CD8-positive, alpha-beta memory T cell (primary cell): ENCODE results near the gene RAB11B. TPM values are rescaled to one million over a fixed set of nuclear protein-coding genes. Genes with fewer than 3 reads are reported as not detected.

Source experiments
- CTCF ChIA-PET: fragments of 350-600 bp; sonication (Branson Sonifier 250); formaldehyde crosslinking; loops from one replicate; lab custom pipeline; 2021; ENCODE audit warnings: antibody characterized with exemption; lab: Charles Lee
- POLR2A ChIA-PET: fragments of 350-600 bp; sonication (Branson Sonifier 250); formaldehyde crosslinking; loops from one replicate; lab custom pipeline; 2021; ENCODE audit warnings: antibody characterized with exemption; lab: Charles Lee
- DNase-seq, 5 donors: peaks; one replicate each; pipeline versions ENCODE4 v3.0.0 to v3.0.0-alpha.2; 2020 to 2022; ENCODE audit warnings: mixed read lengths in 1 of 5
- H3K27ac ChIP-seq: one replicate; pipeline ENCODE4 v1.7.0; 2013; ENCODE audit warnings: low read depth, mild to moderate bottlenecking, low read length, moderate library complexity
- H3K27me3 ChIP-seq: 2 replicates; pipeline ENCODE4 v1.7.0; 2013; ENCODE audit warnings: low read length, mild to moderate bottlenecking; ENCODE audit not compliant: insufficient read depth, poor library complexity, severe bottlenecking
- H3K36me3 ChIP-seq: 2 replicates; pipeline ENCODE4 v1.7.0; 2013; ENCODE audit warnings: mild to moderate bottlenecking, low read length, moderate library complexity; ENCODE audit not compliant: insufficient read depth
- H3K4me1 ChIP-seq: 2 replicates; pipeline ENCODE4 v1.7.0; 2013; ENCODE audit warnings: mild to moderate bottlenecking, low read length, moderate library complexity; ENCODE audit not compliant: insufficient read depth
- H3K4me3 ChIP-seq: 2 replicates; pipeline ENCODE4 v1.7.0; 2013; ENCODE audit warnings: mild to moderate bottlenecking, low read length
- H3K9me3 ChIP-seq: 2 replicates; pipeline ENCODE4 v1.7.0; 2013; ENCODE audit warnings: mild to moderate bottlenecking, low read length
- H3K27ac Mint-ChIP-seq, 8 donors: one replicate each; pipeline ENCODE4 v1.8.0; 2020 to 2021; ENCODE audit warnings: mixed read lengths in 8 of 8, mild to moderate bottlenecking in 6 of 8, inconsistent platforms in 3 of 8, moderate library complexity in 3 of 8
- H3K27me3 Mint-ChIP-seq, 2 donors: one replicate each; pipeline ENCODE4 v1.8.0; 2020 to 2021; ENCODE audit warnings: mixed read lengths in 2 of 2, mild to moderate bottlenecking in 1 of 2, moderate library complexity in 1 of 2
- H3K36me3 Mint-ChIP-seq, 3 donors: one replicate each; pipeline ENCODE4 v1.8.0; 2020 to 2021; ENCODE audit warnings: mixed read lengths in 3 of 3, inconsistent platforms in 1 of 3, mild to moderate bottlenecking in 1 of 3
- H3K4me1 Mint-ChIP-seq, 3 donors: one replicate each; pipeline ENCODE4 v1.8.0; 2020 to 2021; ENCODE audit warnings: mixed read lengths in 3 of 3, inconsistent platforms in 1 of 3, mild to moderate bottlenecking in 1 of 3
- H3K4me3 Mint-ChIP-seq, 7 donors: one replicate each; pipeline ENCODE4 v1.8.0; 2020 to 2021; ENCODE audit warnings: mixed read lengths in 7 of 7, mild to moderate bottlenecking in 6 of 7, moderate library complexity in 4 of 7, inconsistent platforms in 2 of 7
- H3K9me3 Mint-ChIP-seq, 5 donors: one replicate each; pipeline ENCODE4 v1.8.0; 2020 to 2022; ENCODE audit warnings: mixed read lengths in 5 of 5, mild to moderate bottlenecking in 3 of 5, moderate library complexity in 2 of 5, inconsistent platforms in 1 of 5
- polyA plus RNA-seq: library from polyadenylated mRNA; unstranded; fragments of 300-500 nt; fragmentation: Illumina TruSeq; gene quantifications from one replicate; pipeline ENCODE4 v1.2.3, GENCODE V29; 2021
- total RNA-seq, 2 experiments: library from RNA; stranded (reverse); gene quantifications; one replicate each; pipeline ENCODE4 v1.2.3, GENCODE V29; 2021

The RAB11B gene
- total and polyA plus RNA-seq, 3 experiments from 2014 or later: 61.7 to 87.4 (median 69.7) TPM

DNA sequence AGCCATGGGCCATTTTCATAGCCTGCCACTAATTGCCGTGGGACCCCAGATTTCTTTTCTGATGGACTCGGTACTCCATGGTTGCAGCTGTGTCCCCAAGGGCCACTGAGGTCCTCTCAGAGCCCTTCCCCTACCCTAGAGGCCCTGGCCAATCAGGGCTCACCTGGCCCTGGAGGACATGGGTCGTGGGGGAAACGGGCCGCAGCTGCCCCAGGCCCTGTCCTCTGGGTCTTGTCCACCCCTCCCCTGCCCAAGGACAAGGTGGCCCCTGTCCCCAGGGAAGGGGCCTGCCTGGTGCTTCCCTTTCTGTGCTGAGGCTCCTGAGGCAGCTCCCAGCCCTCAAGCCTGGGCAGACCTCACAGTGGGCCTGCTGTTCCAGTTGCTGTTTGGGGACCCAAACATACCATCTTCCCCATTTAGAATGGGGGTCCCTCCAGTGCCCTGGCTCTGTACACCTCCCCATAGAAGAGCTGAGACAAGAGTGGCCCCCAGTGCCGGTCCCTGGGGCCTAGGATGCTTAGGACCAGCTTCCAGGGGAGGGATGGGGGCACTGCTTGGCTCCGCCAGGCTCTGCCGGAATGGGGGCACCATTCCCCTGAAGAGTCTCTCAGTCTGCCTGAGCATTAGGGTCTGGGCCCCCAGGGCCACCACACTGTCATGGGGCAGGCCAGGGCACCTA, 3.2 kb downstream of the RAB11B start:
- CTCF ChIA-PET: interaction anchor here (1.0 to 1.2 kb wide), 4 partner anchors 20 to 178 kb away, joined by 3 read pairs; partner anchors contain the start of gene MARCHF2
- H3K27ac Mint-ChIP-seq: peak overlapping the region in 3 of 8 donors; percentile 16 to 68 (median 38)
- H3K27me3 ChIP-seq: no peaks in the 10 kb centered on the region
- peaks cover 23% of the 10 kb centered on the region for H3K4me1 ChIP-seq
- DNase-seq: no peak
- H3K36me3 ChIP-seq: no peaks in the 10 kb centered on the region
- no peaks in the 10 kb centered on the region for H3K27me3 Mint-ChIP-seq
- peak overlapping the region in 2 of 7 donors; percentile 29 to 79 for H3K4me3 Mint-ChIP-seq
- no peaks in the 10 kb centered on the region for H3K9me3 ChIP-seq
- H3K36me3 Mint-ChIP-seq: peaks cover 0 to 25% (median 0%) of the 10 kb centered on the region in 3 donors
- no peak overlapping the region for H3K27ac ChIP-seq
- POLR2A ChIA-PET: no interaction called here
- peaks cover 39 to 76% (median 44%) of the 10 kb centered on the region in 3 donors for H3K4me1 Mint-ChIP-seq
- H3K9me3 Mint-ChIP-seq: no peaks in the 10 kb centered on the region
- no peak overlapping the region for H3K4me3 ChIP-seq

DNA sequence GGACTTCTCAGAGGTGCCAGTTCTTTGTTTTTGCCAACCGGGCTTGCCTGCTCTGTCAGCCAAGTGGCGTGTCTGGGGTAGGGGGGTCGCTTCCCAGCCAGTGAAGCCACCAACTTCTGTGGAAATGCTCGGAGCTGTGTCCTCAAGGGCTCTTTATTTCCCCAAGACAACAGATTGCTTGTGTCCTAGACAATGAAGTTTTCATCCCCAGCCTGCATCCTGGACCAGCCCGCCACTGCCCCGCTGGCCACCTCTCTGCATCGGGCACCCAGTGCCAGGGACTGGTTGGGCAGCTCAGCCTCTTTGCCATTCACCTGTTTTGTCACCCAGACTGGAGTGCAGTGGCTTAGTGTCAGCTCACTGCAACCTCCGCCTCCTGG, 3.7 kb downstream of the RAB11B start:
- H3K27ac ChIP-seq: no peak overlapping the region
- Mint-ChIP-seq H3K27me3 (no peaks in the 10 kb centered on the region), H3K4me3 (peak overlapping the region in 1 of 7 donors; percentile 57), H3K9me3 (no peaks in the 10 kb centered on the region), H3K36me3 (peaks cover 0 to 25% (median 0%) of the 10 kb centered on the region in 3 donors), H3K4me1 (peaks cover 39 to 79% (median 44%) of the 10 kb centered on the region in 3 donors), H3K27ac (peak overlapping the region in 4 of 8 donors; percentile 15 to 80 (median 60))
- no peaks in the 10 kb centered on the region for H3K9me3 ChIP-seq
- H3K4me3 ChIP-seq: no peak overlapping the region
- POLR2A ChIA-PET: no interaction called here
- H3K27me3 ChIP-seq: no peaks in the 10 kb centered on the region
- no peak for DNase-seq
- H3K4me1 ChIP-seq: peaks cover 23% of the 10 kb centered on the region
- CTCF ChIA-PET: interaction anchor here (1.0 kb wide), 1 partner anchor 40 kb away, joined by 3 read pairs; no protein-coding TSS in a partner anchor
- H3K36me3 ChIP-seq: no peaks in the 10 kb centered on the region

DNA sequence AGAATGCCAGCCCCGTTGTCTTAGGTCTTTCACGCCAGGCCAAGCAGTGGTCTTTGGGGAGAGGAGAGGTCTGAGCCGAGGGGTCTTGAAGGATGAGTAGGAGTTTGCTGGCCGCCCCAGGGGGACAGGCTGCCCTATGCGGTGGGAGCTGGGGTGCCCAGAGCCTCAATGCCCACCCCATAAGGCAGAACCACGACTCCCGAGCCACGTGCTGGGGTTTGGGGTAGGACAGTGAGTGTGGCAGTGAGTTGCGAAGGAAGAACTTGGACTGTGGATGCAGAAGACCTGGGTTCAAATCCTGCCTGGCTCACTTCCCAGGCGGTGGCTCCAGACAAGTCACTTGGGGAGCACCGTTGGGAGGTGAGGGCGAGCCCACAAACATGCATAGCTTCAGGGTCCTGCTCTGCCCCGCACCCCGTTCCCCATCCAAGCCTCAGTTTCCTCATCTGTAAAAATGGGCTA, 5.5 kb downstream of the RAB11B start:
- Mint-ChIP-seq H3K9me3 (no peaks in the 10 kb centered on the region), H3K27ac (peak overlapping the region in 1 of 8 donors; percentile 27), H3K4me1 (peaks cover 34 to 70% (median 44%) of the 10 kb centered on the region in 3 donors), H3K4me3 (no peak overlapping the region), H3K27me3 (no peaks in the 10 kb centered on the region), H3K36me3 (peaks cover 0 to 34% (median 0%) of the 10 kb centered on the region in 3 donors)
- CTCF ChIA-PET: no interaction called here
- H3K27ac ChIP-seq: no peak overlapping the region
- H3K27me3 ChIP-seq: no peaks in the 10 kb centered on the region
- no peak for DNase-seq
- H3K4me3 ChIP-seq: no peak overlapping the region
- H3K36me3 ChIP-seq: no peaks in the 10 kb centered on the region
- peaks cover 23% of the 10 kb centered on the region for H3K4me1 ChIP-seq
- no peaks in the 10 kb centered on the region for H3K9me3 ChIP-seq
- POLR2A ChIA-PET: interaction anchor here (0.5 kb wide), 1 partner anchor 46 kb away, joined by 4 read pairs; no protein-coding TSS in a partner anchor

DNA sequence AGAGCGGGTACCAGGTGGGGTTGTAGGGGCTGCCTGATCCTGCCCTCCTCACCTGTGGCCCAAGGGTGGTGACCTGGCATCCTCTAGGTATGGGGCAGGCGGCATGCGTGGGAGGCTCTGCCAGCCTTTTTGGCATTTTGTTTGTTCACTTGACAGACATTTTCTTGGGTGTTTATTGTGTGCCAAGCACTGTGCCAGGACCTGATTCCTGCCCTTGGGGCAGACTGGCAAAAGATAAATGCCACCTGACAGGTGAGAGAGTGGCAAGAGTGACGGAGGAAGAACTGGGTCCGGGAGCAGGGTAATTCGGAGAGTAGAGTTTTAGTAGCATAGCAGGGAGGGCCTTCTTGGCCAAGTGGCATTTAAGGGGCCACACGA, 6.0 kb downstream of the RAB11B start:
- H3K9me3 Mint-ChIP-seq: no peaks in the 10 kb centered on the region

DNA sequence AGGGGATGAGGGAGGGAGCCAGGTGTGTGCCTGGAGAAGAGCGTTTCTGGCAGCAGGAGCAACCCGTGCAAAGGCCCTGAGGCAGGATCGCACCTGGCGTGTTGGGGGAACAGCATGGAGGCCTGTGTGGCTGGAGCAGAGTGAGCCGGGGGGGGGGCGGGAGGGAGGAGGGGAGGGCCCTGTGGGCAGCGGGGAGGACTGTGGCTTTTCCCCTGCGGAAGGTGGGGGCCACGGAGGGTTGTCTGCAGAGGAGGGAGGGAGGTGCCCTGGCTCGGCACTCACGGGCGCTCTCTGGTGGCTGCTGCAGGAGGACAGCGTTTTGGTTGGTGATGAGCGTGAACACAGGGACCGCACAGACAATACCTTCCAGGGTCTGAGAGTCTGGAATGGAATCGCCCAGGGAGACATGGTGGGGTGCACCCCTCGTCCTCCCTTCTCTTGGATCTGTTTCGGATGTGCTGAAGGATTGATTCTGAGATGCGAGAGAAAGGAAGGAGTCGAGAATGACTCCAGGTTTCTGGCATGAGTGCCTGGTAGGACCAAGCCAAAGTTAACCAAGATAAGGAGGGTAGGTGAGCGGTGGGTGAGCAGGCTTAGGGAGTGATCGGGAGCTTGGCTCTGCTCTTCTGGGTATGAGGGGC, 6.5 kb downstream of the RAB11B start:
- POLR2A ChIA-PET: no interaction called here
- CTCF ChIA-PET: interaction anchor here (1.4 to 3.0 kb wide), 3 partner anchors 17 to 43 kb away, joined by 3 to 16 read pairs (median 8); partner anchors contain the start of gene MARCHF2
- peak overlapping the region in 1 of 7 donors; percentile 58 for H3K4me3 Mint-ChIP-seq
- peak overlapping the region in 7 of 8 donors; percentile 24 to 99 (median 74) for H3K27ac Mint-ChIP-seq
- Histone ChIP-seq H3K36me3 (no peaks in the 10 kb centered on the region), H3K27ac (no peak overlapping the region), H3K4me3 (no peak overlapping the region), H3K27me3 (no peaks in the 10 kb centered on the region), H3K9me3 (no peaks in the 10 kb centered on the region), H3K4me1 (peaks cover 13% of the 10 kb centered on the region)
- no peaks in the 10 kb centered on the region for H3K9me3 Mint-ChIP-seq
- H3K36me3 Mint-ChIP-seq: peaks cover 0 to 38% (median 0%) of the 10 kb centered on the region in 3 donors
- peak; percentile 58 to 87 (median 74) for DNase-seq
- H3K27me3 Mint-ChIP-seq: no peaks in the 10 kb centered on the region
- peaks cover 26 to 60% (median 34%) of the 10 kb centered on the region in 3 donors for H3K4me1 Mint-ChIP-seq

More for the DNA sequence above, 6.0 kb downstream of the RAB11B start:
- Mint-ChIP-seq H3K27me3 (no peaks in the 10 kb centered on the region), H3K27ac (peak overlapping the region in 3 of 8 donors; percentile 50 to 76 (median 72)), H3K4me1 (peaks cover 29 to 65% (median 39%) of the 10 kb centered on the region in 3 donors), H3K4me3 (no peak overlapping the region), H3K36me3 (peaks cover 0 to 35% (median 0%) of the 10 kb centered on the region in 3 donors)
- Histone ChIP-seq H3K9me3 (no peaks in the 10 kb centered on the region), H3K36me3 (no peaks in the 10 kb centered on the region), H3K4me3 (no peak overlapping the region), H3K4me1 (peaks cover 18% of the 10 kb centered on the region), H3K27ac (no peak overlapping the region), H3K27me3 (no peaks in the 10 kb centered on the region)
- ChIA-PET POLR2A (interaction anchor here (0.5 kb wide), 1 partner anchor 46 kb away, joined by 4 read pairs; no protein-coding TSS in a partner anchor), CTCF (no interaction called here)
- DNase-seq: no peak

DNA sequence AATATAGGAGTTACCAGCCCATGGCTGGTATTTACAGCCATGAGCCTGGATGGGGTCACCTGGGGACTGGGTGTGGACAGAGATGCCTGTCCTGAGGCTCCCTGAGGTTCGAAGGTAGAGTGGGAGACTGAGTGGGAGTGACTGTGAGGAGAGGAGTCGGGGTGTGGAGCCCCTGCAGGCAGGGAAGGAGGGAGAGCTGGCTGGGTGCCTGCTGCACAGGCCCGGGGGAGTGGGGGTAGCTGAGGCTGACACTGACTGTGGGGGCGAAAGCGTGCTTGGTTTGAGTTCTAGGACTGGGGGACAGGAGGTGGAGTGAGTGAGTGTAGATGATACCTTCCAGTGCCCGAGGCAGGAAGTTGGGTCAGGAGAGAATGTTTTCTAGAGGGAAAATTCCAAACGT, 7.1 kb downstream of the RAB11B start:
- no peaks in the 10 kb centered on the region for H3K9me3 Mint-ChIP-seq

DNA sequence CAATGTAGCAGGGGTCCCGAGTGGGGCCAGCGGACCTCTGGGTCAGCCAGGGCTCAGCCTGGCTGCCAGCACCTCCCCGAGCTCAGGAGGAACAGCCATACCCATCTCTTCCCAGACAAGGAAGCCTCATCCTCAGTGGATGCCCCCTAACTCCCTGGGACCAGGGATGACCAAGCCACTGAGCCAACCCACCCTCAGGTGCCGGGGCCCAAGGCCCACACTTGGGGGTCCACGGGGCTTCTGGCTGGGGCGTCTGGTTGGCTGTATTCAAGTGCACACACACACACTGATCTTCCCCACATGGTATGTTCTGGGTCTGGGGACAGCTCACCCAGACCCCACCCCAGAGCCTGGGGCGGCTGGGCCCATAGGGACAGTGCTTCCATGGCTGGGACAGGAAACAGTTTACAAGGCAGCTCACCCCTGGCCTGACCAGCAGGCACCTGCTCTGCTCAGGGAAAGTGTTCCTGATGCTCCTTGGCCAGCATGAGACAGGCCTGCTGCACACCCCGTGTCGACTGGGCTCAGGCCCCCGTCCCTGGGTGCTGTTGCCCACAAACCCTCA, 7.7 kb downstream of the RAB11B start:
- H3K27ac Mint-ChIP-seq: peak overlapping the region in 1 of 8 donors; percentile 75
- H3K4me1 Mint-ChIP-seq: peaks cover 21 to 51% (median 25%) of the 10 kb centered on the region in 3 donors
- H3K9me3 Mint-ChIP-seq: no peaks in the 10 kb centered on the region
- Histone ChIP-seq H3K4me1 (peaks cover 8% of the 10 kb centered on the region), H3K36me3 (peaks cover under 1% of the 10 kb centered on the region), H3K4me3 (no peak overlapping the region), H3K9me3 (no peaks in the 10 kb centered on the region), H3K27ac (no peak overlapping the region), H3K27me3 (no peaks in the 10 kb centered on the region)
- no peak overlapping the region for H3K4me3 Mint-ChIP-seq
- ChIA-PET CTCF (interaction anchor here (1.1 to 3.0 kb wide), 4 partner anchors 11 to 44 kb away, joined by 3 to 16 read pairs (median 6); partner anchors contain the start of gene MARCHF2), POLR2A (interaction anchor here (0.5 kb wide), 1 partner anchor 36 kb away, joined by 4 read pairs; no protein-coding TSS in a partner anchor)
- H3K27me3 Mint-ChIP-seq: no peaks in the 10 kb centered on the region
- DNase-seq: no peak
- H3K36me3 Mint-ChIP-seq: peaks cover 0 to 47% (median 0%) of the 10 kb centered on the region in 3 donors

More for the DNA sequence above, 7.1 kb downstream of the RAB11B start:
- Histone ChIP-seq H3K9me3 (no peaks in the 10 kb centered on the region), H3K27me3 (no peaks in the 10 kb centered on the region), H3K36me3 (no peaks in the 10 kb centered on the region), H3K4me1 (peaks cover 8% of the 10 kb centered on the region), H3K4me3 (no peak overlapping the region), H3K27ac (no peak overlapping the region)
- DNase-seq: no peak
- ChIA-PET CTCF (interaction anchor here (1.1 to 3.0 kb wide), 4 partner anchors 12 to 44 kb away, joined by 3 to 16 read pairs (median 6); partner anchors contain the start of gene MARCHF2), POLR2A (no interaction called here)
- H3K36me3 Mint-ChIP-seq: peaks cover 0 to 43% (median 0%) of the 10 kb centered on the region in 3 donors
- peaks cover 21 to 54% (median 29%) of the 10 kb centered on the region in 3 donors for H3K4me1 Mint-ChIP-seq
- H3K27ac Mint-ChIP-seq: peak overlapping the region in 7 of 8 donors; percentile 37 to 99 (median 74)
- no peaks in the 10 kb centered on the region for H3K27me3 Mint-ChIP-seq
- H3K4me3 Mint-ChIP-seq: peak overlapping the region in 1 of 7 donors; percentile 29
